Panc1 (cell line): ENCODE data around the gene TSEN15. TPM values are rescaled to one million over a fixed set of nuclear protein-coding genes. Genes with fewer than 3 reads are reported as not detected.

Experiments used
- ATAC-seq: fragments of 200-7000 bp; cut with Tn5 transposase; 2 replicates; pipeline ENCODE4 v1.9.1; 2020; ENCODE audit warnings: mild to moderate bottlenecking, moderate library complexity
- BruUV-seq: library from RNA; stranded (reverse); fragments of 400-500 nt; replicated peaks from 2 replicates; lab custom pipeline; 2021; lab: Mats Ljungman, UMichigan
- CTCF ChIA-PET: fragments of 300-600 bp; sonication (Branson Sonifier 250); formaldehyde crosslinking; loops from one replicate; lab custom pipeline; 2022; ENCODE audit warnings: antibody characterized with exemption; lab: Charles Lee
- POLR2A ChIA-PET: fragments of 300-600 bp; sonication (Branson Sonifier 250); formaldehyde crosslinking; loops from one replicate; lab custom pipeline; 2022; ENCODE audit warnings: antibody characterized with exemption; lab: Charles Lee
- DNase-seq: peaks from one replicate; pipeline ENCODE4 v3.0.0-alpha.2; 2010; ENCODE audit warnings: low read depth, low spot score
- H3K27ac ChIP-seq: 2 replicates; pipeline ENCODE4 v1.5.1; 2011; ENCODE audit warnings: mild to moderate bottlenecking, low read length, inconsistent platforms
- H3K27me3 ChIP-seq: fragments of 200-500 bp; sonication (Bioruptor generic); 2 replicates; pipeline ENCODE4 v1.6.0; 2014; ENCODE audit warnings: low read length, inconsistent platforms; ENCODE audit not compliant: control insufficient read depth, insufficient read depth
- H3K36me3 ChIP-seq: fragments of 200-500 bp; sonication (Bioruptor generic); 2 replicates; pipeline ENCODE4 v1.5.1; 2014; ENCODE audit warnings: inconsistent platforms, mild to moderate bottlenecking, low read length, moderate library complexity; ENCODE audit not compliant: control insufficient read depth, insufficient read depth
- H3K4me1 ChIP-seq: 2 replicates; pipeline ENCODE4 v1.5.1; 2011; ENCODE audit warnings: inconsistent platforms, mild to moderate bottlenecking, low read length, moderate library complexity; ENCODE audit not compliant: control insufficient read depth, insufficient read depth
- H3K4me3 ChIP-seq, 2 experiments: 2 replicates each; pipeline ENCODE4 v1.5.1; 2011 to 2012; ENCODE audit warnings: low read depth in 2 of 2, low read length in 2 of 2, mild to moderate bottlenecking in 2 of 2, inconsistent platforms in 1 of 2, moderate library complexity in 1 of 2
- H3K9me3 ChIP-seq: fragments of 200-500 bp; sonication (Bioruptor generic); 2 replicates; pipeline ENCODE4 v1.5.1; 2014; ENCODE audit warnings: low read depth, mild to moderate bottlenecking, inconsistent platforms, low read length, moderate library complexity; ENCODE audit not compliant: control insufficient read depth, insufficient read depth
- POLR2AphosphoS5 ChIP-seq: IDR thresholded peaks from 2 replicates; pipeline ENCODE4 v1.6.1; 2012; ENCODE audit warnings: mild to moderate bottlenecking, low read depth, low read length, moderate library complexity
- SIN3A ChIP-seq: IDR thresholded peaks from 2 replicates; pipeline ENCODE4 v1.6.1; 2012; ENCODE audit warnings: low read depth, mild to moderate bottlenecking, low read length, moderate library complexity, borderline replicate concordance; ENCODE audit not compliant: insufficient read depth
- TCF7L2 ChIP-seq: IDR thresholded peaks from 2 replicates; pipeline ENCODE4 v1.6.1; 2011; ENCODE audit warnings: mild to moderate bottlenecking, low read depth, low read length, inconsistent platforms
- in situ Hi-C: cut with HindIII; loops from 2 replicates; pipeline ENCODE4 v1.10.0; 2016; ENCODE audit warnings: low sequenced_read_pairs, low pct_unique_long_range_greater_than_20kb
- intact Hi-C: fragments of 100-400 bp; cut with micrococcal nuclease; formaldehyde crosslinking; loops from one replicate; pipeline ENCODE4 v1.10.0; 2022; ENCODE audit not compliant: unreplicated experiment
- total RNA-seq: library from RNA; stranded (reverse); gene quantifications from one replicate; pipeline ENCODE4 v1.2.1, GENCODE V29; 2021; ENCODE audit not compliant: unreplicated experiment
- TF ChIP-seq, protein P1 (sequence below): fragments of 450-650 bp; IDR thresholded peaks from 2 replicates; pipeline ENCODE4 v1.5.1; 2017; ENCODE audit warnings: mild to moderate bottlenecking
- TF ChIP-seq, protein P2 (sequence below), 2 experiments: IDR thresholded peaks; 2 replicates each; pipeline ENCODE4 v1.6.1; 2011 to 2012; ENCODE audit warnings: low read depth in 2 of 2, control low read depth in 1 of 2, low read length in 1 of 2, mild to moderate bottlenecking in 1 of 2, moderate library complexity in 1 of 2; ENCODE audit not compliant: insufficient read depth in 1 of 2

TSEN15 gene
- total RNA-seq, 1 experiment from 2014 or later, result 31.4 TPM

DNA sequence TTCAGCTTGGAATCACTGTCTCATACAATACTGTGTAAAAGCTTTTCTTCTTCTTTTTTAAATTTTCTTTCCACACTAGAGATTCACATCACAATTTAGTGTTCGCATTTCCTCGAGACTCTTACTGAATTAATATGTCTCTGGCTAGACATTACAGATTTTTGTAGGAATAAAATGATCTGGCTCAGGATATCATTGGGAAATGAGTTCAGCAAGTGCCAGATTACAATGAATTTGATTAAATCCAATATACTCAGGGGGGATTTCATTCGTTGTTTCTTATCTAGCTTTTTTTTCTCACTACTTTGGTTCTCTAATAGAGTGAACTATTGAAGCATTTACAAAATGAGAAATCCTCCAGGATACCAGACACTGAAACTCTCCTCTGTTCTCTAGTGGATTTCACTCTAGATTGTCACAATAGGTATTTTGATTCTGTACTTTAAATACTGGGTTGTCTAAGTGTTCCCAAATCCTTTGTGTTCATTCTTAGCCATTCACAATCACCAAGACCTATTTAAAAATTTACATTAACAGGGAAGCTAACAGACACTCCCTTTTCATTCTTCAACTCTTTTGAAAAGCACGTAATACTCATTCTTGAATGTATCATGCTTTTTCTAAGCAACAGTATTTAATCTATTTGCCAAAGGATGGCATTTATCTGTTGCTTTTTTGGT lies 2.8 kb upstream of the TSEN15 start:
- Histone ChIP-seq H3K4me3 (no peak overlapping the region), H3K9me3 (no peaks in the 10 kb centered on the region), H3K36me3 (peaks cover 2% of the 10 kb centered on the region; the same call in 1 of the 2 replicates), H3K27me3 (peaks cover 4% of the 10 kb centered on the region; the same call in 1 of the 2 replicates), H3K27ac (no peak overlapping the region), H3K4me1 (peaks cover 24% of the 10 kb centered on the region)
- BruUV-seq, result no TSS peak
- ATAC-seq, result no peak
- POLR2A ChIA-PET, result no interaction called here
- in situ Hi-C loops (no loop called here), intact Hi-C loops (no loop called here)
- no peak for DNase-seq
- TF ChIP-seq, protein P1, sequence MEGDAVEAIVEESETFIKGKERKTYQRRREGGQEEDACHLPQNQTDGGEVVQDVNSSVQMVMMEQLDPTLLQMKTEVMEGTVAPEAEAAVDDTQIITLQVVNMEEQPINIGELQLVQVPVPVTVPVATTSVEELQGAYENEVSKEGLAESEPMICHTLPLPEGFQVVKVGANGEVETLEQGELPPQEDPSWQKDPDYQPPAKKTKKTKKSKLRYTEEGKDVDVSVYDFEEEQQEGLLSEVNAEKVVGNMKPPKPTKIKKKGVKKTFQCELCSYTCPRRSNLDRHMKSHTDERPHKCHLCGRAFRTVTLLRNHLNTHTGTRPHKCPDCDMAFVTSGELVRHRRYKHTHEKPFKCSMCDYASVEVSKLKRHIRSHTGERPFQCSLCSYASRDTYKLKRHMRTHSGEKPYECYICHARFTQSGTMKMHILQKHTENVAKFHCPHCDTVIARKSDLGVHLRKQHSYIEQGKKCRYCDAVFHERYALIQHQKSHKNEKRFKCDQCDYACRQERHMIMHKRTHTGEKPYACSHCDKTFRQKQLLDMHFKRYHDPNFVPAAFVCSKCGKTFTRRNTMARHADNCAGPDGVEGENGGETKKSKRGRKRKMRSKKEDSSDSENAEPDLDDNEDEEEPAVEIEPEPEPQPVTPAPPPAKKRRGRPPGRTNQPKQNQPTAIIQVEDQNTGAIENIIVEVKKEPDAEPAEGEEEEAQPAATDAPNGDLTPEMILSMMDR, result no peak
- TF ChIP-seq, protein P2, sequence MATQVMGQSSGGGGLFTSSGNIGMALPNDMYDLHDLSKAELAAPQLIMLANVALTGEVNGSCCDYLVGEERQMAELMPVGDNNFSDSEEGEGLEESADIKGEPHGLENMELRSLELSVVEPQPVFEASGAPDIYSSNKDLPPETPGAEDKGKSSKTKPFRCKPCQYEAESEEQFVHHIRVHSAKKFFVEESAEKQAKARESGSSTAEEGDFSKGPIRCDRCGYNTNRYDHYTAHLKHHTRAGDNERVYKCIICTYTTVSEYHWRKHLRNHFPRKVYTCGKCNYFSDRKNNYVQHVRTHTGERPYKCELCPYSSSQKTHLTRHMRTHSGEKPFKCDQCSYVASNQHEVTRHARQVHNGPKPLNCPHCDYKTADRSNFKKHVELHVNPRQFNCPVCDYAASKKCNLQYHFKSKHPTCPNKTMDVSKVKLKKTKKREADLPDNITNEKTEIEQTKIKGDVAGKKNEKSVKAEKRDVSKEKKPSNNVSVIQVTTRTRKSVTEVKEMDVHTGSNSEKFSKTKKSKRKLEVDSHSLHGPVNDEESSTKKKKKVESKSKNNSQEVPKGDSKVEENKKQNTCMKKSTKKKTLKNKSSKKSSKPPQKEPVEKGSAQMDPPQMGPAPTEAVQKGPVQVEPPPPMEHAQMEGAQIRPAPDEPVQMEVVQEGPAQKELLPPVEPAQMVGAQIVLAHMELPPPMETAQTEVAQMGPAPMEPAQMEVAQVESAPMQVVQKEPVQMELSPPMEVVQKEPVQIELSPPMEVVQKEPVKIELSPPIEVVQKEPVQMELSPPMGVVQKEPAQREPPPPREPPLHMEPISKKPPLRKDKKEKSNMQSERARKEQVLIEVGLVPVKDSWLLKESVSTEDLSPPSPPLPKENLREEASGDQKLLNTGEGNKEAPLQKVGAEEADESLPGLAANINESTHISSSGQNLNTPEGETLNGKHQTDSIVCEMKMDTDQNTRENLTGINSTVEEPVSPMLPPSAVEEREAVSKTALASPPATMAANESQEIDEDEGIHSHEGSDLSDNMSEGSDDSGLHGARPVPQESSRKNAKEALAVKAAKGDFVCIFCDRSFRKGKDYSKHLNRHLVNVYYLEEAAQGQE (IDR thresholded peaks at IDR 0.05; ENCODE audit: insufficient read depth in 1 of 2, low read depth in 2 of 2, low read length in 1 of 2), result no peak
- no peak for TF ChIP-seq POLR2AphosphoS5
- TF ChIP-seq TCF7L2, result no peak
- TF ChIP-seq SIN3A, result no peak
- CTCF ChIA-PET, result interaction anchor here (0.7 kb wide), 1 partner anchor 509 kb away, joined by 3 read pairs; no protein-coding TSS in a partner anchor

DNA sequence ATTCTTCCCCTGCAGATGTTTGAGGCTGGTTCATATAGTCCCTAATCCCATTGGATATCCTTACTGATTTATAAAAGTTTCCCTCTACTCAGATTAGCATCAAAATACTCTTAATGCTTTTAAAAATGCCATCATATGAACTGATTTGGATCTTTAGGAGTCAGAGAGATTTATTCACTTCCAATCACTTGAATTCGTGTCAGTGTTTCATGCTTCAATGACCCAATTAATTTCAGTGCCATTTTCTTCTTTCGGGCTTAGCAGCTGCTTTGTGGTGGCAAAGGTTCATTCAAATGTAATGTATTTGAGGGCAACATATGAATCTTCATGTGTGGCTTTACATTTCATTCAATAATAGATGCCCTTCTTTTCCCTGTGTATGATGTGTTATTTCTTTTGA lies 2.2 kb upstream of the TSEN15 start:
- Histone ChIP-seq H3K4me3 (no peak overlapping the region), H3K27me3 (peaks cover 4% of the 10 kb centered on the region; the same call in 1 of the 2 replicates), H3K9me3 (no peaks in the 10 kb centered on the region), H3K27ac (no peak overlapping the region), H3K36me3 (peaks cover 2% of the 10 kb centered on the region; the same call in 1 of the 2 replicates), H3K4me1 (peaks cover 24% of the 10 kb centered on the region)
- DNase-seq (no peak), ATAC-seq (no peak)
- CTCF ChIA-PET, result no interaction called here
- no peak for TF ChIP-seq TCF7L2
- TF ChIP-seq SIN3A, result no peak
- TF ChIP-seq POLR2AphosphoS5, result no peak
- TF ChIP-seq, protein P2 (IDR thresholded peaks at IDR 0.05; ENCODE audit: insufficient read depth in 1 of 2, low read depth in 2 of 2, low read length in 1 of 2), result no peak
- TF ChIP-seq, protein P1, result no peak
- intact Hi-C loops (no loop called here), in situ Hi-C loops (no loop called here)
- POLR2A ChIA-PET, result no interaction called here
- no TSS peak for BruUV-seq
